NCI-H524 (cell line): ENCODE data around the gene FRZB.

Source experiments
- DNase-seq, 2 experiments: peaks; one replicate each; lab custom pipeline; 2025; lab: John Stamatoyannopoulos, UW

The FRZB gene

GRCh38 chr2:182845794-182846417, 20.5 kb downstream of the FRZB start:
- DNase-seq: no peak

- no peak for DNase-seq
Observed at GRCh38 chr2:182836451-182836850, 30.0 kb downstream of the FRZB start.

GRCh38 chr2:182834293-182834692, 32.1 kb downstream of the FRZB start:
- DNase-seq: no peak

- DNase-seq: no peak
Observed at GRCh38 chr2:182833084-182833854, 33.2 kb downstream of the FRZB start.

- no peak for DNase-seq
Observed at GRCh38 chr2:182831921-182832320, 34.5 kb downstream of the FRZB start.

- DNase-seq: peak; percentile 66 to 84
Observed at GRCh38 chr2:182831101-182831500, 35.3 kb downstream of the FRZB start.

DNA sequence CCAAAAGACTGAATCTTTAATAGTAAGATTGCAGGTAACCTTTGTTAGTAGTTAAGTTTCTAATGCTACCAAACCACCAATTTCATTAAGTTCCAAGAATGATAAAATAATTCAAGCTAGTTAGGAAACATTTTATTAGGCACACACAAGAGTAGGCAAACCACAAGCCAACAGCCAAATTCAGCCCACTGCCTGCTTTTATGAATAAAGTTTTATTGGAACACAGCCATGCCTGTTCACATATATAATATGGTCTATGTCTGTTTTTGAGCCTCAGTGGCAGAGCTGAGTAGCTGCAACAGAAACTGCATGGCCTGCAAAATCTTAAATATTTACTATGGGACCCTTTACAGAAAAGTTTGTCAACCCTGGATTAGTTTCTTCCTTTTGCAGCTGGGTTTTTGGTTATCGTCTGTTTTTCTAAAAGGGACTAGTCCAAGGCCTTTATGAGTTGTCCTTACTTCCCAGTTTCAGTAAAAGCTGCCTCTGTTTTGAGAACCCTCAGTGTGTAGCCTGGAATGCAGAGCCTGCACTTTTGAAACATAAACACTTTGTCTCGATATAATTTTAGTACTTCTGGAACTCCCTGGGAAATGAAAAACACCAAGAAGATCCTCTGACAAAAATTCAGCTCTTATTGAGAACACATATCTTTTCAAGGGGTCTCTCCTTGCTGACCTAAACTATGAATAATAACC, 39.1 kb downstream of the FRZB start:
- DNase-seq: no peak

DNA sequence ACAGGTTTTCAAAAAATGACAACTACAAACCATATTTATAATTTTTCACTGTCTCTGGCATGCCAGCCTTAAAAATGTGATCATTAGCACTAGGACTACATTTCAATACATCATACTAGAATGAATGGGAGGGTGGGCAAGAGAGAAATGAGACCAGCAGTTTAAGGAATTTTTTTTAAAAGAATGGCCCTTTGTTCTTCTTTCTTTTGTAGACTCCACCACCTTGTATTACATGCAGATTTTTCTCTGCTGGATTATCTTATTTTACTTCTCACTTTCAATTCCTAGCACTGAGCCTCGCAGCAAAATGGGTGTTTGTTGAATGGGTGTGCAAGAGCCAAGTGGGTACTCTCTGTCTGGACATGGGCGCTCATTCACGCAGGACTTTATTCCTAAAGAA, 39.9 kb downstream of the FRZB start:
- DNase-seq: no peak

GRCh38 chr2:182826064-182826463, 40.4 kb downstream of the FRZB start:
- DNase-seq: peak; percentile 15 to 79

DNA sequence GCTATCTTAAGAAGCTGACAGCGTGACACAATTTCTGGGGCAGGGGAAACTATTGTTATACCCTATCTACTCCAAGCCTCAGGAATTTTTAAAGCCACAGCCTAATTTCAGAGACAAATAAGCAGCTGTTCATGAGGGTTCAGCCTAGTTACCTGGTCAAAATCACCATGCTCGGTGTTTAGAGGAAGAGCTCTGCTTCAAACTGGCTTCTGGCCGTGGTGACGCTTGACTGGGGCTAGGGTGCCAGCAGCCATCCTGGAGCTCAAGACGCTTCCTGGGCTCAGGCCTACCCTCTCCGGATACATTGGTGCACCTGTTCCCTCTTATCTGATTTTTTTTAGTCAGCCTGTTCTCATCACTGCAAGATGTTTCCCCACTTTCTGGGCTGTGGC, 41.7 kb downstream of the FRZB start:
- DNase-seq: peak in 1 of 2 experiments; percentile 60

DNA sequence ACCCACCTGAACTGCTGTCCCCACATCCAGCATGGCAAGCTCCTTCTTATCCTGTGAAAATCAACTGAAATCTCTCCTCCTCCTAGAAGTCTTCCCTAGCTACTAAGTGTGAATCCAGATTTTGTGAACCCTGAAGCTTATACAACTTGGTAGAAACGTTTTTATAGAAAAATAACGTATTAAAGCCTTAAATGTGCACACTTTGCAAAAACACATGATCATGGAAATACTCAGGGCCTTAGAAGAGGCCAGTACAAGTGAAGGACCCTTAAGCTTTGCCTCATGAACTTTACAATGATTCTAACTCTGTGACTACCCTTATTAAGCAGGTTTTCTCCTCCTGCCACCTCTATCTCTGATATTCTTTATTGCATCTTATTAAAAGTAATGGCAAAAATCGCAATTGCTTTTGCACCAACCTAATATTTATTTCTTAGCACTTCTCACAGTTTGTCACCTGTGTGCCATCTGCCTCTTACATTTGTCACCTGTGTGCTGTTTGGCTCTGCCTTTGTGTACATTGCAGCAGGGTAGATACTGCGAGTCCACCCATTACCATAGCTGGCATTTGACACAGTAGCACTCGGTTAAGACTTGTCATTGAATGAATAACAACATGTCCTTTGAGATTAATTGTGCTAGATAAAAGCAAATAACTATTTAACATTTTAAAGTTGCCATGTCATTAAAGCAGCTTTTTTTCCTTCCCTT, 42.2 kb downstream of the FRZB start:
- DNase-seq: no peak

DNA sequence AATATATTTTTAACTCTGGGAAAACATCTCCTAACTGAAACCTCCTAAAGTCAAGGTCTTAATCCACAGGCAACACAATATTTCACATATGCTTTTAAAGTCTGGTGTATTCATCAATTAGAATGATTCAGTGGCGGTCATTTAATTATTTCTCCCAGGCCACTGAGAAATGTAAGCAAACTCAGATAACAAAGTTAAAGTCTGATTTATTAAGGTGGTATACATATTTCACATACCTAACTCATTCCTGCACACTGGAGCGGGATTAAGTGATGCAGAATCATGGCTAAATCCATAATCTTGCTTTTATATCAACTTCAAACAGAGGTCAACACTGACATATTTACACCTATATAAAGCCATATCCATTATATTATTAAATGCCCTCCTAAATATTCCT, 43.7 kb downstream of the FRZB start:
- no peak for DNase-seq

- DNase-seq: peak; percentile 8 to 48
Observed at GRCh38 chr2:182821182-182821581, 45.3 kb downstream of the FRZB start.

GRCh38 chr2:182819412-182819811, 47.0 kb downstream of the FRZB start:
- DNase-seq: no peak

DNA sequence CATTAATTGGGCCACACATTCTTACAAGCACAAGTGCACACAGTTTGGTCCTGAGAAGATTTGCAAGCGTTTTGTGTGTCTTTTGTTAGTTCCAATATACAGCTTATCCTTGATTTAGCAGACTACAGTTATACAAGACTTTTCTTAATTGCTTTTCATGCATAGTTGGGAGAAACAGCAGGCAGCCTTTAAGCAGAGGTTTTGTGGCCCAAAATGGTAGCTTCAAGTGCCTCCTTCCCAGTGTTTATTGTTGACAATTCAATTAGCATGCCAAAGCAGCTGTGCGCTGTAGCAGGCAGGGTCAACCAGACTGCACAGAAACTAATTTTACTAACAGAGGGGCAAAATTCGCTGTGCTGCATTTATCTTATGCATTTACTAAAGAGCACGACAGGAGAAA, 47.5 kb downstream of the FRZB start:
- DNase-seq: peak in 1 of 2 experiments; percentile 30

- DNase-seq: no peak
Observed at GRCh38 chr2:182818501-182818900, 47.9 kb downstream of the FRZB start.

GRCh38 chr2:182817558-182817957, 48.9 kb downstream of the FRZB start:
- DNase-seq: no peak

DNA sequence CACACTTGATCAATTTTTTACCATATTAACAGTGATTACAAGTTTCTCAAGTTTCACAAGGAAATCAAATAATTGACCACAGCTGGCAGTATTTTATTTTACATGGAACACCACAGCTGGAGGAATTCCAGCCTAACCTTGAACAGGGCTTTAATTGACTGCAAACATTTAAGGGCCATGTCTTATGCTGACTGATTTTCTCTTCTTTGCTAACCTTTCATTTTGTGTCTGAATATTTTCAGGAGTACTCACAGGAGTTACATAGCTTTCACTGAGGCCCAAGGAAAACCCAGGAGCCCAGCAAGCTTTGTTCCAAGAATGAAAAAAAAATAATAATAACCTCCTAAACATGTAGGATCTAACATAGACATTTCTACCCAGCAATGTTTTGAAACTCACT, 49.6 kb downstream of the FRZB start:
- peak in 1 of 2 experiments; percentile 10 for DNase-seq

- no peak for DNase-seq
Observed at GRCh38 chr2:182814804-182815203, 51.6 kb downstream of the FRZB start.

GRCh38 chr2:182814380-182814779, 52.1 kb downstream of the FRZB start:
- no peak for DNase-seq

- DNase-seq: no peak
Observed at GRCh38 chr2:182810087-182810486, 56.4 kb downstream of the FRZB start.

GRCh38 chr2:182807319-182807718, 59.1 kb downstream of the FRZB start:
- no peak for DNase-seq
